WTC11 (cell line): ENCODE data around the gene CCDC134. TPM values are rescaled to one million over a fixed set of nuclear protein-coding genes. Genes with fewer than 3 reads are reported as not detected.

Experiments used
- ATAC-seq: fragments of 200-7000 bp; cut with Tn5 transposase; 2 replicates; pipeline ENCODE4 v1.10.0; 2021; ENCODE audit warnings: mild to moderate bottlenecking, moderate library complexity
- CTCF ChIA-PET: fragments of 300-600 bp; sonication (Branson Sonifier 250); formaldehyde crosslinking; loops from one replicate; lab custom pipeline; 2021; ENCODE audit warnings: antibody characterized with exemption; lab: Charles Lee
- POLR2A ChIA-PET: fragments of 350-600 bp; sonication (Branson Sonifier 250); formaldehyde crosslinking; loops from one replicate; lab custom pipeline; 2021; ENCODE audit warnings: antibody characterized with exemption; lab: Charles Lee
- DNase-seq: peaks from one replicate; pipeline ENCODE4 v3.0.0; 2021; ENCODE audit warnings: low spot score
- H3K27ac Mint-ChIP-seq: 2 replicates; pipeline ENCODE4 v1.8.0; 2021; ENCODE audit warnings: mixed read lengths
- H3K27me3 Mint-ChIP-seq: 2 replicates; pipeline ENCODE4 v1.8.0; 2021; ENCODE audit warnings: low read depth, mild to moderate bottlenecking, moderate library complexity, mixed read lengths
- H3K36me3 Mint-ChIP-seq: 2 replicates; pipeline ENCODE4 v1.8.0; 2021; ENCODE audit warnings: mixed read lengths
- H3K4me1 Mint-ChIP-seq: 2 replicates; pipeline ENCODE4 v1.8.0; 2022; ENCODE audit warnings: mixed read lengths
- H3K4me3 Mint-ChIP-seq: 2 replicates; pipeline ENCODE4 v1.8.0; 2021; ENCODE audit warnings: mild to moderate bottlenecking, moderate library complexity, mixed read lengths
- H3K9me3 Mint-ChIP-seq: 2 replicates; pipeline ENCODE4 v1.8.0; 2021; ENCODE audit warnings: mixed read lengths
- AFF4 ChIP-seq: sonication (generic); formaldehyde crosslinking; IDR thresholded peaks from 2 replicates; pipeline ENCODE4 v1.8.1; 2023; ENCODE audit warnings: mild to moderate bottlenecking, missing genetic modification reagents, borderline replicate concordance
- AR ChIP-seq: fragments of 250-450 bp; sonication (Bioruptor Pico); IDR thresholded peaks from 2 replicates; pipeline ENCODE4 v1.9.0; 2021; ENCODE audit warnings: mild to moderate bottlenecking
- ATF3 ChIP-seq: sonication (generic); formaldehyde crosslinking; conservative IDR thresholded peaks from 2 replicates; pipeline ENCODE4 v1.8.1; 2022; ENCODE audit warnings: mild to moderate bottlenecking, missing genetic modification reagents
- E2F4 ChIP-seq: sonication (generic); formaldehyde crosslinking; IDR thresholded peaks from 2 replicates; pipeline ENCODE4 v1.8.1; 2022; ENCODE audit warnings: low read depth, mild to moderate bottlenecking, moderate library complexity, missing genetic modification reagents, borderline replicate concordance
- ELF4 ChIP-seq: sonication (generic); formaldehyde crosslinking; IDR thresholded peaks from 2 replicates; pipeline ENCODE4 v1.8.1; 2022; ENCODE audit warnings: low read depth, mild to moderate bottlenecking, moderate library complexity, missing genetic modification reagents
- GRHL2 ChIP-seq: fragments of 250-450 bp; sonication (Bioruptor Pico); IDR thresholded peaks from 2 replicates; pipeline ENCODE4 v1.8.0; 2022; ENCODE audit warnings: mild to moderate bottlenecking, moderate library complexity; ENCODE audit not compliant: insufficient replicate concordance, severe bottlenecking
- GTF2I ChIP-seq: fragments of 250-450 bp; sonication (Bioruptor Pico); conservative IDR thresholded peaks from 2 replicates; pipeline ENCODE4 v1.4.0; 2021; ENCODE audit warnings: mild to moderate bottlenecking
- IRF1 ChIP-seq: sonication (generic); formaldehyde crosslinking; IDR thresholded peaks from 2 replicates; pipeline ENCODE4 v1.8.0; 2023; ENCODE audit warnings: missing genetic modification reagents
- JAZF1 ChIP-seq: fragments of 250-450 bp; sonication (Bioruptor Pico); IDR thresholded peaks from 2 replicates; pipeline ENCODE4 v1.9.0; 2021; ENCODE audit warnings: moderate library complexity, mild to moderate bottlenecking, inconsistent platforms
- JUN ChIP-seq: sonication (generic); formaldehyde crosslinking; IDR thresholded peaks from 2 replicates; pipeline ENCODE4 v1.8.0; 2023; ENCODE audit warnings: mild to moderate bottlenecking, missing genetic modification reagents
- NFE2L1 ChIP-seq: sonication (generic); formaldehyde crosslinking; IDR thresholded peaks from 2 replicates; pipeline ENCODE4 v1.8.1; 2023; ENCODE audit warnings: missing genetic modification reagents
- NFYB ChIP-seq: sonication (generic); formaldehyde crosslinking; conservative IDR thresholded peaks from 2 replicates; pipeline ENCODE4 v1.8.0; 2022; ENCODE audit warnings: low read depth, missing genetic modification reagents
- RELA ChIP-seq: sonication (generic); formaldehyde crosslinking; IDR thresholded peaks from 2 replicates; pipeline ENCODE4 v1.8.1; 2022; ENCODE audit warnings: missing genetic modification reagents, mild to moderate bottlenecking, borderline replicate concordance
- SMAD4 ChIP-seq: sonication (generic); formaldehyde crosslinking; IDR thresholded peaks from 2 replicates; pipeline ENCODE4 v1.8.0; 2022; ENCODE audit warnings: mild to moderate bottlenecking, missing genetic modification reagents
- SOX15 ChIP-seq: fragments of 250-450 bp; sonication (Bioruptor Pico); IDR thresholded peaks from 2 replicates; pipeline ENCODE4 v1.9.0; 2021; ENCODE audit warnings: mild to moderate bottlenecking
- SP1 ChIP-seq: sonication (generic); formaldehyde crosslinking; conservative IDR thresholded peaks from 2 replicates; pipeline ENCODE4 v1.8.1; 2022; ENCODE audit warnings: missing genetic modification reagents
- STAT6 ChIP-seq: sonication (generic); formaldehyde crosslinking; conservative IDR thresholded peaks from 2 replicates; pipeline ENCODE4 v1.8.1; 2023; ENCODE audit warnings: mild to moderate bottlenecking, low read depth, missing genetic modification reagents, moderate library complexity
- ZMAT4 ChIP-seq: fragments of 250-450 bp; sonication (Bioruptor Pico); IDR thresholded peaks from 2 replicates; pipeline ENCODE4 v1.9.0; 2021; ENCODE audit warnings: mild to moderate bottlenecking
- ZNF317 ChIP-seq: sonication (generic); formaldehyde crosslinking; IDR thresholded peaks from 2 replicates; pipeline ENCODE4 v1.8.1; 2023; ENCODE audit warnings: low read depth, mild to moderate bottlenecking, moderate library complexity, missing genetic modification reagents, borderline replicate concordance
- ZSCAN18 ChIP-seq: fragments of 250-450 bp; sonication (Bioruptor Pico); IDR thresholded peaks from 2 replicates; pipeline ENCODE4 v2.1.2; 2022; ENCODE audit warnings: mild to moderate bottlenecking, moderate library complexity
- total RNA-seq: library from RNA; stranded (reverse); gene quantifications from 3 replicates; pipeline ENCODE4 v1.2.3, GENCODE V29; 2021

CCDC134 gene
- total RNA-seq, 1 experiment from 2014 or later = 19.0 TPM

GRCh38 chr22:41826021-41826420 is 25.5 kb downstream of the CCDC134 start (continued):
- no peak for TF ChIP-seq AFF4 (CRISPR knock-in tag)
- TF ChIP-seq ATF3 = no peak
- TF ChIP-seq E2F4 = no peak
- no peak for TF ChIP-seq ZNF317
- TF ChIP-seq ELF4 = no peak
- TF ChIP-seq STAT6 = no peak
- TF ChIP-seq ZMAT4 = no peak
- TF ChIP-seq AR = no peak
- no peak for TF ChIP-seq SP1 (CRISPR knock-in tag)
- TF ChIP-seq GRHL2 (CRISPR knock-in tag) = no peak
- no peak for TF ChIP-seq SOX15 (CRISPR knock-in tag)
- no peak for TF ChIP-seq SMAD4 (CRISPR knock-in tag)
- no peak for TF ChIP-seq NFYB

GRCh38 chr22:41826430-41827383 is 26.2 kb downstream of the CCDC134 start:
- DNase-seq (no peak), ATAC-seq (no peak)
- POLR2A ChIA-PET = interaction anchor here (0.9 to 1.6 kb wide), 2 partner anchors 26 kb away, joined by 3 to 7 read pairs; partner anchors contain the start of gene CCDC134
- no peak overlapping the region for H3K27ac Mint-ChIP-seq
- CTCF ChIA-PET = interaction anchor here (0.9 to 7.8 kb wide), 8 partner anchors 31 to 130 kb away, joined by 3 to 59 read pairs (median 5); no protein-coding TSS in a partner anchor
- H3K27me3 Mint-ChIP-seq = no peaks in the 10 kb centered on the region; the same call in 1 of the 2 replicates
- H3K36me3 Mint-ChIP-seq = peaks cover 4% of the 10 kb centered on the region
- H3K9me3 Mint-ChIP-seq = no peaks in the 10 kb centered on the region
- peaks cover 47% of the 10 kb centered on the region for H3K4me1 Mint-ChIP-seq
- no peak overlapping the region for H3K4me3 Mint-ChIP-seq
- TF ChIP-seq JAZF1 (CRISPR knock-in tag) (no peak), JUN (CRISPR knock-in tag) (no peak), IRF1 (CRISPR knock-in tag) (no peak), GTF2I (CRISPR knock-in tag) (no peak), NFE2L1 (CRISPR knock-in tag) (no peak), ZSCAN18 (CRISPR knock-in tag) (no peak), RELA (CRISPR knock-in tag) (no peak)
